Neural cell (in vitro differentiated cells): Measurements from ENCODE around the gene POLR3B. TPM values are rescaled to one million over a fixed set of nuclear protein-coding genes. Genes with fewer than 3 reads are reported as not detected.
"Not testable (repeated sequence)": the region's sequence is repeated elsewhere in the genome, so short reads cannot be mapped to it uniquely, and the experiment has no call there.

Source experiments
- H2AFZ ChIP-seq: fragments of 200-600, 300-800 bp; sonication (generic), shearing (Covaris generic); 2 replicates; pipeline ENCODE4 v1.6.0; 2014; ENCODE audit warnings: low read depth, mild to moderate bottlenecking, antibody characterized with exemption, low read length, moderate library complexity
- H3F3A ChIP-seq: fragments of 200-600 bp; shearing (Covaris generic); 2 replicates; pipeline ENCODE4 v1.6.1; 2016; ENCODE audit warnings: mild to moderate bottlenecking, moderate library complexity, mixed read lengths, antibody characterized with exemption, low read length; ENCODE audit not compliant: insufficient read depth, poor library complexity, severe bottlenecking
- H3K27ac ChIP-seq: fragments of 200-600, 300-800 bp; sonication (generic), shearing (Covaris generic); 2 replicates; pipeline ENCODE4 v1.5.1; 2014; ENCODE audit warnings: mild to moderate bottlenecking, low read length, moderate library complexity
- H3K27me3 ChIP-seq: fragments of 300-800, 200-600 bp; sonication (generic), shearing (Covaris generic); 2 replicates; pipeline ENCODE4 v1.6.0; 2014; ENCODE audit warnings: mild to moderate bottlenecking, low read depth, low read length, moderate library complexity; ENCODE audit not compliant: insufficient read depth
- H3K36me3 ChIP-seq: fragments of 300-800, 200-600 bp; sonication (generic), shearing (Covaris generic); 2 replicates; pipeline ENCODE4 v1.5.1; 2014; ENCODE audit warnings: mild to moderate bottlenecking, antibody characterized with exemption, low read length, moderate library complexity; ENCODE audit not compliant: insufficient read depth
- H3K4me2 ChIP-seq: fragments of 300-800, 200-600 bp; sonication (generic), shearing (Covaris generic); 2 replicates; pipeline ENCODE4 v1.6.0; 2014; ENCODE audit warnings: mild to moderate bottlenecking, low read length
- H3K4me3 ChIP-seq: fragments of 300-800, 200-600 bp; sonication (generic), shearing (Covaris generic); 2 replicates; pipeline ENCODE4 v1.5.1; 2014; ENCODE audit warnings: mild to moderate bottlenecking, low read length, moderate library complexity
- H3K79me2 ChIP-seq: fragments of 200-600 bp; shearing (Covaris generic); replicated peaks from 2 replicates; pipeline ENCODE4 v1.6.0; 2014; ENCODE audit warnings: mild to moderate bottlenecking, low read length, moderate library complexity; ENCODE audit not compliant: insufficient read depth
- H3K9ac ChIP-seq: fragments of 300-800, 200-600 bp; sonication (generic), shearing (Covaris generic); 2 replicates; pipeline ENCODE4 v1.6.1; 2016; ENCODE audit warnings: mild to moderate bottlenecking, low read length, mixed read lengths
- H3K9me2 ChIP-seq: fragments of 200-600 bp; shearing (Covaris generic); 2 replicates; pipeline ENCODE4 v1.6.1; 2016; ENCODE audit warnings: mild to moderate bottlenecking, low read length, mixed read lengths; ENCODE audit not compliant: insufficient read depth
- H3K9me3 ChIP-seq: fragments of 200-600, 300-800 bp; sonication (generic), shearing (Covaris generic); 2 replicates; pipeline ENCODE4 v1.6.1; 2016; ENCODE audit warnings: mild to moderate bottlenecking, mixed run types, low read length, moderate library complexity, mixed read lengths
- H4K20me1 ChIP-seq: fragments of 200-600 bp; shearing (Covaris generic); 2 replicates; pipeline ENCODE4 v1.6.1; 2016; ENCODE audit warnings: mild to moderate bottlenecking, mixed run types; ENCODE audit not compliant: insufficient read depth
- CTCF ChIP-seq: fragments of 450-650 bp; IDR thresholded peaks from 2 replicates; pipeline ENCODE4 v1.5.1; 2014; ENCODE audit warnings: antibody characterized with exemption, mild to moderate bottlenecking, moderate library complexity; ENCODE audit not compliant: poor library complexity, severe bottlenecking
- EP300 ChIP-seq: fragments of 450-650 bp; conservative IDR thresholded peaks from 2 replicates; pipeline ENCODE4 v1.6.1; 2014; ENCODE audit warnings: antibody characterized with exemption, mild to moderate bottlenecking, moderate library complexity; ENCODE audit not compliant: poor library complexity, severe bottlenecking
- EZH2 ChIP-seq: fragments of 200-600, 300-800 bp; shearing (Covaris generic), sonication (generic); IDR thresholded peaks from 2 replicates; pipeline ENCODE4 v1.6.1; 2014; ENCODE audit warnings: antibody characterized with exemption, low read length, borderline replicate concordance, mild to moderate bottlenecking; ENCODE audit not compliant: insufficient read depth, poor library complexity, severe bottlenecking
- MXI1 ChIP-seq: fragments of 450-650 bp; conservative IDR thresholded peaks from 2 replicates; pipeline ENCODE4 v1.6.1; 2014; ENCODE audit warnings: antibody characterized with exemption, mild to moderate bottlenecking; ENCODE audit not compliant: poor library complexity, severe bottlenecking
- POLR2AphosphoS5 ChIP-seq: IDR thresholded peaks from 2 replicates; pipeline ENCODE4 v1.6.1; 2012
- RAD21 ChIP-seq: fragments of 450-650 bp; conservative IDR thresholded peaks from 2 replicates; pipeline ENCODE4 v1.6.1; 2014; ENCODE audit warnings: antibody characterized with exemption, mild to moderate bottlenecking, moderate library complexity
- REST ChIP-seq: IDR thresholded peaks from 2 replicates; pipeline ENCODE4 v1.6.1; 2012; ENCODE audit warnings: borderline replicate concordance
- SMC3 ChIP-seq: fragments of 450-650 bp; conservative IDR thresholded peaks from 2 replicates; pipeline ENCODE4 v1.6.1; 2014; ENCODE audit warnings: antibody characterized with exemption, mild to moderate bottlenecking, moderate library complexity; ENCODE audit not compliant: poor library complexity
- TAF1 ChIP-seq: IDR thresholded peaks from 2 replicates; pipeline ENCODE4 v1.6.1; 2012; ENCODE audit warnings: low read depth
- polyA plus RNA-seq: library from polyadenylated mRNA; depleted of rRNA; stranded (reverse); fragments of >200 nt; gene quantifications from 2 replicates; pipeline ENCODE4 v1.2.3, GENCODE V29; 2014

POLR3B gene
- polyA plus RNA-seq, 1 donor from 2014 or later: 4.3 TPM

- H3K27me3 ChIP-seq, H3K4me3 ChIP-seq, H3K4me2 ChIP-seq, H3K9ac ChIP-seq, H3K9me2 ChIP-seq, H3K9me3 ChIP-seq, H2AFZ ChIP-seq, H3K27ac ChIP-seq, H4K20me1 ChIP-seq, H3F3A ChIP-seq, H3K36me3 ChIP-seq, H3K79me2 ChIP-seq: not testable (repeated sequence)
These were observed 120.1 kb downstream of the POLR3B start for GRCh38 chr12:106477627-106478026.

DNA sequence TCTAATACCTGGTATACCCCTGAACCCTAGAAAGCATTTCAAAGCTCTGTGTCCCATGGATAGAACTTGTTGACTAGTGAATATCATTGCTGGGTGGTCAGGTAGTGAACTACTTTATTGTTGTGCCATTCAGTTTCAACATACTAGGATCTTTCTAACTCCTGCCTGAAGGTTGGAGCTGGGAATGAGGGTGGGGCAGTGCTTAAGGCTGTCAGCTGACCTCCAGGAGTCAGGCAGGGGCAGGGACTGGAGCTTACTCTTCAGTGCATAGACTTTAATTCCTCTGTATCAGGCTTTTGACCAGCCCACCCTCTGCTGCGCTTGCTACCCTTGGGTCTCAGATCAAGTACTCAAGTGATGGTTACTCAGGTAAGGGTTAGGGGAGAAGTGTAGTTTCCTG is 122.7 kb downstream of the POLR3B start:
- no peak overlapping the region for H3K27ac ChIP-seq
- H2AFZ ChIP-seq: no peak overlapping the region
- no peaks in the 10 kb centered on the region for H3K27me3 ChIP-seq
- H3F3A ChIP-seq: no peaks in the 10 kb centered on the region
- H3K36me3 ChIP-seq: no peaks in the 10 kb centered on the region
- no peaks in the 10 kb centered on the region for H3K79me2 ChIP-seq
- no peak overlapping the region for H3K9ac ChIP-seq
- no peaks in the 10 kb centered on the region for H4K20me1 ChIP-seq
- no peaks in the 10 kb centered on the region for H3K9me2 ChIP-seq
- TF ChIP-seq RAD21 (no peak), REST (no peak), CTCF (no peak), EZH2 (no peak), EP300 (no peak), SMC3 (no peak), TAF1 (no peak), MXI1 (no peak), POLR2AphosphoS5 (no peak)
- H3K4me2 ChIP-seq: no peak overlapping the region
- no peak overlapping the region for H3K4me3 ChIP-seq
- H3K9me3 ChIP-seq: no peaks in the 10 kb centered on the region

- H3K4me2 ChIP-seq: no peak overlapping the region
- no peaks in the 10 kb centered on the region for H3K9me2 ChIP-seq
- H3K79me2 ChIP-seq: no peaks in the 10 kb centered on the region
- H3K4me3 ChIP-seq: no peak overlapping the region
- H3K9me3 ChIP-seq: no peaks in the 10 kb centered on the region
- H3K9ac ChIP-seq: no peak overlapping the region
- no peaks in the 10 kb centered on the region for H3F3A ChIP-seq
- H4K20me1 ChIP-seq: no peaks in the 10 kb centered on the region
- no peak overlapping the region for H2AFZ ChIP-seq
- no peaks in the 10 kb centered on the region for H3K36me3 ChIP-seq
- TF ChIP-seq POLR2AphosphoS5 (no peak), EP300 (no peak), CTCF (no peak), EZH2 (no peak), TAF1 (no peak), SMC3 (no peak), REST (no peak), RAD21 (no peak), MXI1 (no peak)
- no peaks in the 10 kb centered on the region for H3K27me3 ChIP-seq
- no peak overlapping the region for H3K27ac ChIP-seq
These were observed 123.7 kb downstream of the POLR3B start for GRCh38 chr12:106481246-106481645.
